ENCODE measurements around the gene ACP1.

The ACP1 gene

GRCh38 chr2:231521-232185 is 33.1 kb upstream of the ACP1 start:
- DNase-seq (ENCODE audit: low read depth in 2 of 2), result no peak
- no peak for TF ChIP-seq CTCF (IDR thresholded peaks at IDR 0.05; ENCODE audit: low read depth, low read length)
- H3K4me3 ChIP-seq (replicated peaks in 1 of 2; ENCODE audit: low read depth in 2 of 2, low read length in 2 of 2), result no peak overlapping the region

- no peak for TF ChIP-seq CTCF (IDR thresholded peaks at IDR 0.05; ENCODE audit: low read depth, low read length)
- no peak for DNase-seq (ENCODE audit: low read depth in 2 of 2)
- H3K4me3 ChIP-seq (replicated peaks in 1 of 2; ENCODE audit: low read depth in 2 of 2, low read length in 2 of 2), result no peak overlapping the region
These were observed 31.7 kb upstream of the ACP1 start for GRCh38 chr2:233030-233429.

- no peak overlapping the region for H3K4me3 ChIP-seq (replicated peaks in 1 of 2; ENCODE audit: low read depth in 2 of 2, low read length in 2 of 2)
- TF ChIP-seq CTCF (IDR thresholded peaks at IDR 0.05; ENCODE audit: low read depth, low read length), result no peak
- no peak for DNase-seq (ENCODE audit: low read depth in 2 of 2)
These were observed 30.3 kb upstream of the ACP1 start for GRCh38 chr2:234421-234820.

GRCh38 chr2:236993-237539 is 27.7 kb upstream of the ACP1 start:
- H3K4me3 ChIP-seq (replicated peaks in 1 of 2; ENCODE audit: low read depth in 2 of 2, low read length in 2 of 2), result no peak overlapping the region
- TF ChIP-seq CTCF (IDR thresholded peaks at IDR 0.05; ENCODE audit: low read depth, low read length), result no peak
- no peak for DNase-seq (ENCODE audit: low read depth in 2 of 2)

GRCh38 chr2:237878-238277 is 26.9 kb upstream of the ACP1 start:
- DNase-seq (ENCODE audit: low read depth in 2 of 2), result no peak
- no peak for TF ChIP-seq CTCF (IDR thresholded peaks at IDR 0.05; ENCODE audit: low read depth, low read length)
- H3K4me3 ChIP-seq (replicated peaks in 1 of 2; ENCODE audit: low read depth in 2 of 2, low read length in 2 of 2), result no peak overlapping the region

GRCh38 chr2:238431-238830 is 26.3 kb upstream of the ACP1 start:
- no peak for TF ChIP-seq CTCF (IDR thresholded peaks at IDR 0.05; ENCODE audit: low read depth, low read length)
- no peak overlapping the region for H3K4me3 ChIP-seq (replicated peaks in 1 of 2; ENCODE audit: low read depth in 2 of 2, low read length in 2 of 2)
- DNase-seq (ENCODE audit: low read depth in 2 of 2), result no peak

GRCh38 chr2:238869-239268 is 25.9 kb upstream of the ACP1 start:
- no peak for TF ChIP-seq CTCF (IDR thresholded peaks at IDR 0.05; ENCODE audit: low read depth, low read length)
- H3K4me3 ChIP-seq (replicated peaks in 1 of 2; ENCODE audit: low read depth in 2 of 2, low read length in 2 of 2), result no peak overlapping the region
- DNase-seq (ENCODE audit: low read depth in 2 of 2), result no peak
